GM19023 (cell line): ENCODE measurements around the gene ENTPD1.
"Not testable (repeated sequence)": the region's sequence is repeated elsewhere in the genome, so short reads cannot be mapped to it uniquely, and the experiment has no call there.

Source experiments
- ATAC-seq: cut with Tn5 transposase; IDR thresholded peaks from one replicate; pipeline ENCODE4 v1.9.1; 2021; ENCODE audit warnings: mild to moderate bottlenecking, moderate library complexity; ENCODE audit not compliant: unreplicated experiment

The ENTPD1 gene

GRCh38 chr10:95861386-95861785, 105.4 kb downstream of the ENTPD1 start:
- ATAC-seq: no peak

- ATAC-seq: peak; percentile 78
Measured at GRCh38 chr10:95864906-95865813, 109.2 kb downstream of the ENTPD1 start.

GRCh38 chr10:95865814-95866466, 110.0 kb downstream of the ENTPD1 start:
- no peak for ATAC-seq

- no peak for ATAC-seq
Measured at GRCh38 chr10:95866467-95866842, 110.5 kb downstream of the ENTPD1 start.

- ATAC-seq: no peak
Measured at GRCh38 chr10:95867866-95868265, 111.9 kb downstream of the ENTPD1 start.

- ATAC-seq: no peak
Measured at GRCh38 chr10:95872158-95872711, 116.3 kb downstream of the ENTPD1 start.

- ATAC-seq: no peak
Measured at GRCh38 chr10:95873139-95873538, 117.2 kb downstream of the ENTPD1 start.

GRCh38 chr10:95873651-95874050, 117.7 kb downstream of the ENTPD1 start:
- no peak for ATAC-seq

GRCh38 chr10:95874783-95875182, 118.8 kb downstream of the ENTPD1 start:
- not testable (repeated sequence) for ATAC-seq

- ATAC-seq: no peak
Measured at GRCh38 chr10:95876756-95877155, 120.8 kb downstream of the ENTPD1 start.

- no peak for ATAC-seq
Measured at GRCh38 chr10:95877881-95878280, 121.9 kb downstream of the ENTPD1 start.

- no peak for ATAC-seq
Measured at GRCh38 chr10:95880704-95881103, 124.7 kb downstream of the ENTPD1 start.

- no peak for ATAC-seq
Measured at GRCh38 chr10:95881316-95881715, 125.4 kb downstream of the ENTPD1 start.

GRCh38 chr10:95889830-95890229, 133.9 kb downstream of the ENTPD1 start:
- no peak for ATAC-seq

GRCh38 chr10:95896071-95896850, 140.3 kb downstream of the ENTPD1 start:
- ATAC-seq: no peak

- ATAC-seq: not testable (repeated sequence)
Measured at GRCh38 chr10:95905897-95906580, 150.1 kb downstream of the ENTPD1 start.

GRCh38 chr10:95906677-95907455, 150.9 kb downstream of the ENTPD1 start:
- ATAC-seq: peak; percentile 38

GRCh38 chr10:95907456-95908253, 151.7 kb downstream of the ENTPD1 start, which contains the start of gene CC2D2B:
Gene CC2D2B, plus strand, starts transcription at chr10:95907975. Its CDS starts 3,349 bp downstream, at chr10:95911324.
- peak; percentile 89 for ATAC-seq

- no peak for ATAC-seq
Measured at GRCh38 chr10:95908450-95908849, 152.5 kb downstream of the ENTPD1 start.
